Smooth muscle cell (in vitro differentiated cells): ENCODE data around the gene NECTIN3. TPM values are rescaled to one million over a fixed set of nuclear protein-coding genes. Genes with fewer than 3 reads are reported as not detected.
A peak's percentile ranks its signal among the peaks of the same experiment; 100 is the strongest.

Experiments used
- DNase-seq: peaks from one replicate; lab custom pipeline; 2025; ENCODE audit not compliant: unreplicated experiment; lab: John Stamatoyannopoulos, UW
- H2AFZ ChIP-seq: fragments of 200-600 bp; sonication (generic); 2 replicates; pipeline ENCODE4 v1.6.0; 2016; ENCODE audit warnings: antibody characterized with exemption, low read depth, mild to moderate bottlenecking
- H3F3A ChIP-seq: fragments of 200-600 bp; sonication (generic); 2 replicates; pipeline ENCODE4 v1.6.0; 2017; ENCODE audit warnings: antibody characterized with exemption, low read depth
- H3K27ac ChIP-seq: fragments of 200-600 bp; sonication (generic); 2 replicates; pipeline ENCODE4 v1.5.1; 2016; ENCODE audit warnings: low read depth, mild to moderate bottlenecking
- H3K27me3 ChIP-seq: fragments of 200-600 bp; sonication (generic); 2 replicates; pipeline ENCODE4 v1.6.1; 2016; ENCODE audit warnings: low read depth, mild to moderate bottlenecking
- H3K36me3 ChIP-seq: fragments of 200-600 bp; sonication (generic); 2 replicates; pipeline ENCODE4 v1.5.1; 2016; ENCODE audit warnings: low read depth
- H3K4me1 ChIP-seq: fragments of 200-600 bp; sonication (generic); 2 replicates; pipeline ENCODE4 v1.5.1; 2016; ENCODE audit warnings: low read depth
- H3K4me2 ChIP-seq: fragments of 200-600 bp; sonication (generic); 2 replicates; pipeline ENCODE4 v1.6.0; 2016; ENCODE audit warnings: mild to moderate bottlenecking
- H3K4me3 ChIP-seq: fragments of 200-600 bp; sonication (generic); 2 replicates; pipeline ENCODE4 v1.5.1; 2016; ENCODE audit warnings: mild to moderate bottlenecking
- H3K79me2 ChIP-seq: fragments of 200-600 bp; sonication (generic); 2 replicates; pipeline ENCODE4 v1.6.0; 2016; ENCODE audit warnings: low read depth, mild to moderate bottlenecking
- H3K9ac ChIP-seq: fragments of 200-600 bp; sonication (generic); 2 replicates; pipeline ENCODE4 v1.6.0; 2016; ENCODE audit warnings: low read depth
- H3K9me3 ChIP-seq: fragments of 200-600 bp; sonication (generic); replicated peaks from 2 replicates; pipeline ENCODE4 v1.5.1; 2016; ENCODE audit warnings: low read depth
- H4K20me1 ChIP-seq: fragments of 200-600 bp; sonication (generic); 2 replicates; pipeline ENCODE4 v1.6.0; 2016; ENCODE audit warnings: low read depth
- CTCF ChIP-seq: fragments of 200-600 bp; sonication (generic); IDR thresholded peaks from 2 replicates; pipeline ENCODE4 v1.5.1; 2017; ENCODE audit warnings: borderline replicate concordance, mild to moderate bottlenecking, antibody characterized with exemption; ENCODE audit not compliant: insufficient read depth, poor library complexity, severe bottlenecking
- WGBS: methylation state at CpG from one replicate; pipeline ENCODE4 v1.1.7; 2016; ENCODE audit warnings: low lambda C conversion rate; 5-methylcytosine and 5-hydroxymethylcytosine counted together
- polyA plus RNA-seq: library from polyadenylated mRNA; unstranded; fragments of >200 nt; fragmentation: Nextera tagmentation; extraction: Ambion mirVana; gene quantifications from 2 replicates; pipeline ENCODE4 v1.2.1, GENCODE V29; 2016
- total RNA-seq: library from RNA; depleted of rRNA; stranded (reverse); fragments of >200 nt; gene quantifications from 2 replicates; pipeline ENCODE4 v1.2.3, GENCODE V29; 2014

NECTIN3 gene
- total and polyA plus RNA-seq, 2 experiments from 2014 or later, result 10.4 to 76.3 TPM

GRCh38 chr3:111107662-111108035 is 36.0 kb downstream of the NECTIN3 start:
- WGBS, result 89% methylated on average over 2 of the region's 2 CpGs
- no peak for DNase-seq
- Histone ChIP-seq H3K4me3 (no peak overlapping the region), H4K20me1 (peaks cover 42% of the 10 kb centered on the region), H3K36me3 (no peaks in the 10 kb centered on the region), H2AFZ (no peak overlapping the region), H3F3A (no peaks in the 10 kb centered on the region), H3K27ac (no peak overlapping the region), H3K9me3 (no peaks in the 10 kb centered on the region), H3K79me2 (peaks cover 98% of the 10 kb centered on the region), H3K27me3 (no peaks in the 10 kb centered on the region), H3K4me2 (peak overlapping the region; percentile 25), H3K4me1 (peaks cover 26% of the 10 kb centered on the region), H3K9ac (no peak overlapping the region)
- TF ChIP-seq CTCF, result no peak

- no peaks in the 10 kb centered on the region for H3K9me3 ChIP-seq
- no peak for TF ChIP-seq CTCF
- H3K4me3 ChIP-seq, result no peak overlapping the region
- H3K27ac ChIP-seq, result no peak overlapping the region
- H3K27me3 ChIP-seq, result no peaks in the 10 kb centered on the region
- WGBS, result 71% methylated on average over 2 of the region's 2 CpGs
- no peak overlapping the region for H3K4me2 ChIP-seq
- no peak for DNase-seq
- H2AFZ ChIP-seq, result no peak overlapping the region
- H3F3A ChIP-seq, result no peaks in the 10 kb centered on the region
- H4K20me1 ChIP-seq, result peaks cover 17% of the 10 kb centered on the region
- no peaks in the 10 kb centered on the region for H3K36me3 ChIP-seq
- no peak overlapping the region for H3K9ac ChIP-seq
- peaks cover 21% of the 10 kb centered on the region for H3K4me1 ChIP-seq
- peaks cover 64% of the 10 kb centered on the region for H3K79me2 ChIP-seq
Measured at GRCh38 chr3:111112913-111113312, 41.3 kb downstream of the NECTIN3 start.

DNA sequence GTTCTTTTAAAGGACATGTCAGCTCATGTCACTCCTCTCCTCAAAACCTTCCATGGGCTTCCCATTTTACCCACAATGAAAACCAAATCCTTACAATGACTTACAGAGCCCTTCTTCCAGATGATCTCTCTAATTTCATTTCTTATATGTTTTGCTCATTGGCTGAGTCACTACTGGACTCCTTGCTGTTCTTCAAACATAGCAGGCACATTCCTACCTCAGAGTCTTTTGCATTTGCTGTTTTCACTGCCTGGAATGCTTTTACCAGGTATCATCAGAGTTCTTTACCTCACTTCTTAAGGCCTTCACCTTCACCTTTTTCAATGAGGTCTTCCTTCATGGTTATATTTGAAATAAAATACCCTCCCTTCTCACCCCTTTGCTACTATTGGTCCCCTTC is 57.3 kb downstream of the NECTIN3 start:
- no peaks in the 10 kb centered on the region for H3F3A ChIP-seq
- no peaks in the 10 kb centered on the region for H3K4me1 ChIP-seq
- no peak overlapping the region for H2AFZ ChIP-seq
- no peaks in the 10 kb centered on the region for H3K27me3 ChIP-seq
- no peaks in the 10 kb centered on the region for H3K36me3 ChIP-seq
- no peak for DNase-seq
- H3K9me3 ChIP-seq, result no peaks in the 10 kb centered on the region
- H4K20me1 ChIP-seq, result no peaks in the 10 kb centered on the region
- no peak overlapping the region for H3K4me3 ChIP-seq
- H3K27ac ChIP-seq, result no peak overlapping the region
- no peak overlapping the region for H3K9ac ChIP-seq
- no peak overlapping the region for H3K4me2 ChIP-seq
- H3K79me2 ChIP-seq, result no peaks in the 10 kb centered on the region
- TF ChIP-seq CTCF, result no peak

DNA sequence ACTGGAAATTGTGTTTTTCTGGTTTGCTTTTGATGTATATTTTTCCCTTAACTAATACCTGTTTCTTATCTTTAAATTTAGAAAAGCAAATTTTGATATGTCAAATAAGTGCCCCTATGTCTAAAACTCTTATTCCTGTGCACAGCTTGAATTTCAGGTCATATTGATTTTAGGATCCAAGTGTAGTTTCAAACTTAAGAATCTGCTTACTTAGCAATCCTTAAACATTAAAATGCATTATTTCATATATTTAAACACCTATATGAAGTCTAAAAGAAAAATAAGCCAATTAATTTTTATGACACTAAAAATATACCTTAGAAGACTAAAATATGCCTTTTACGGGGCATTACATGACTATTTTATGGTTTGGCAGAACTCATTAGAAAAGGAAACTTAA is 59.2 kb downstream of the NECTIN3 start:
- H3K9ac ChIP-seq, result no peak overlapping the region
- no peak for DNase-seq
- 100% methylated on average over 1 of the region's 1 CpG for WGBS
- no peaks in the 10 kb centered on the region for H3K79me2 ChIP-seq
- H3K36me3 ChIP-seq, result no peaks in the 10 kb centered on the region
- H3K4me1 ChIP-seq, result no peaks in the 10 kb centered on the region
- no peaks in the 10 kb centered on the region for H3K9me3 ChIP-seq
- H4K20me1 ChIP-seq, result no peaks in the 10 kb centered on the region
- H3K27me3 ChIP-seq, result no peaks in the 10 kb centered on the region
- H3K4me3 ChIP-seq, result no peak overlapping the region
- H2AFZ ChIP-seq, result no peak overlapping the region
- H3K27ac ChIP-seq, result no peak overlapping the region
- TF ChIP-seq CTCF, result no peak
- H3K4me2 ChIP-seq, result no peak overlapping the region
- H3F3A ChIP-seq, result no peaks in the 10 kb centered on the region
